ENCODE measurements around the gene MARCHF2.

MARCHF2 gene

DNA sequence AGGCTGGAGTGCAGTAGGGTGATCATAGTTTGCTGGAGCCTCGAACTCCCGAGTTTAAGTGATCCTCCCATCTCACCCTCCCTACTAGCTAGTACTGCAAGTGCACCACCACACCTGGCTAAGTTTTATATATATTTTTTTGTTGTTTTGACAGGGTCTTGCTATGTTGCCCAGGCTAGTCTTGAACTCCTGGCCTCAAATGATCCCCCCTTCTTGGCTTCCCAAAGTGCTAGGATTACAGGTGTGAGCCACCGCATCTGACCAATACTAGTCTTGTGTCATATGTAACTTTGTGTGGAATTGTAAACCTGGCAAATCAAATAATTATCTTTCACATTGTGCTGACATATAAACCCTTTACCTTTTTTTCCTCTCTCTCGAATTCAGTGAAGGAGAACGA, 41.9 kb downstream of the MARCHF2 start:
- no peak for DNase-seq

GRCh38 chr19:8456064-8456463, 43.0 kb downstream of the MARCHF2 start:
- DNase-seq: no peak

DNA sequence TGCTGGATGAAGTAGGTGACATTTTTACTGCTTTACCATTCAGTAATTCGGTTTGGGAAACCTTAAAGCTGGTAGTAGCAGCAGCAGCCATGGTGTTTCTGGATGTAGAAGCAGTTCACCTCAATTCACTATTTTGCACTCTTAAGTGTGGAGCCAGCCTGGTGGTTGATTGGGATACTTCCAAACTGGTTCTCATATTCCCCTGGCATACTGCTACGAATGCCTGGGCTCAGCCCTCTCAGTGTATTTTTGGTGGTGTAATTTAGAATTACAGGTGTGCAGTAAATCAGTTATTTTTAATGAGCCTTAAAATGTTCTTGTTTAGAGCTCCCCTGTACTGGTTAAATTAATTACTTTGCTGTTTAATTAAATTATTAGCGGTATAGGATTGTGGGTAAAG, 44.1 kb downstream of the MARCHF2 start:
- no peak for DNase-seq

DNA sequence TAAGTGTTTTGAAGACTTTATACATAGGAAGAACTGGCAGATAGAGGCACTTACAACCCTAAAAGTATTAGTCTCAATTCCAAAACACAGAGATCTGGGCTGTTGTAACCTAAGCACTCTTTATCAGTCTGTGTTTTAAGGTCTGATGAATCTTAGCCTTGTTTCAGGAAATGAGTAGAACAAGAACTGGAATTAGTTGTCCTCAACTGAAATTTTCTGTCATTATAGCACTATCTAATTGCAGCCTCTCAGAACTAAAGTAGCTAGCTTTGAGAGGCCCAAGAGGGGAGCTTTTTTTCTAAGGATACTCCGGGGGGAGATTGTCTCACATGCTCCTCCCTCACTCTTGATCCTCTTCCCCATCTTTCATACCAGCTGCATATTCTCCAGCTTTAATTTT, 44.7 kb downstream of the MARCHF2 start:
- DNase-seq: no peak

- no peak for DNase-seq
These were observed 45.3 kb downstream of the MARCHF2 start for GRCh38 chr19:8458380-8458779.

GRCh38 chr19:8459095-8459494, 46.0 kb downstream of the MARCHF2 start:
- DNase-seq: no peak

DNA sequence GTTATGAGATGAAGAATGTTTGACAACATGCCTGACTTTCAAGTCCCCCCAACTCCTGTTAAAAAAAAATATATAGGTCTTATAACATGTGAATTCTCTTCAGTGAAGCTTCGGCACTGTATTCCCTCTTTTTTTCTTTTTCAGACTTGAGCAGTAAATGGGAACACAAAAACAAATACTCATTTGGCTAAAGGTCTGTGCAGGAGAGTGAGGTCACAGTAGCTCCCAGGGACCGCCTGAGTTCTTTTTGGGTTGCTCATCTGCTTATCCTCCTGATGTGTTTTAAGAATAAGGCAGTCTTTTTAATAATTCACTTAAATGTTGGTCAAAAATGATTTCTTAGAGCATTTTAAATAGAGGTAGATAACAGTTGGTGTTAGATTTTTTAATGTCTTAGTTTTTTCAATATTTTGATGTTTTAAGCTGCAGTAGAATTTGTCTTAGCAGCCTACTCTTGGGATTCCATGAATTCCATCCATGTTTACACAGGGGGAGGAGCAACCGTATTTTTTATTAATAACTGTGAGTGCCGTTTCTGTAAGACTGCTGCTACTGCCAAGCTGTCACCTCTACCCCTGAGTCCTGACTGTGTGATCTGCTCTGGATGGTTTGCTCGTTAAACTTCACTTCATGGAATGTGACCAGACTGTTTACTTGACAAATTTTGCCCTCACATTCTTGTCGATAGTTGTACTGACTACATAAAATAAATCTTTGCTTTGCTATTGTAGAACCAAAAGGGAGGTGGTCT, 46.6 kb downstream of the MARCHF2 start:
- DNase-seq: no peak

- DNase-seq: no peak
These were observed 47.6 kb downstream of the MARCHF2 start for GRCh38 chr19:8460516-8461298.

- no peak for DNase-seq
These were observed 48.3 kb downstream of the MARCHF2 start for GRCh38 chr19:8461376-8461775.

DNA sequence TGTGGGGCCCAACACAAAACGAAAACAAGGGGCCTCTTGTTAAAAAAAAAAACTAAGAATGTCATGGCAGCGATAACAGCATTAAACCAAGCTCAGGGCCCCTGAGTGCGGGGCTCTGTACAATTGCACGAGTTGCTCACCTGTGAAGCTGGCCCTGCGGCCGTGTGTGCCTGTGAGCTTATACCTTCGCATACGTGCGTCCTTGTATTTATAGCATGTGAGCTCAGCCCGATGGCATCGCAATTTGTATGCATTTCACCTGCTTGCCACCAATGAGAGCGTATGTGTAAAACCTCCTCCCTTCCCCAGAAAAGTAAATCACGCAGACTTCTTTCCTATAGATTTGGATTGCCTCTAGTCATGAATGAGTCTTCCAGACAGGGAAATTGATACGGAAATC, 48.8 kb downstream of the MARCHF2 start:
- DNase-seq: no peak

GRCh38 chr19:8462571-8462970, 49.5 kb downstream of the MARCHF2 start:
- DNase-seq: no peak

- no peak for DNase-seq
These were observed 50.3 kb downstream of the MARCHF2 start for GRCh38 chr19:8463365-8463764.

- DNase-seq: no peak
These were observed 52.9 kb downstream of the MARCHF2 start for GRCh38 chr19:8466018-8466417.

DNA sequence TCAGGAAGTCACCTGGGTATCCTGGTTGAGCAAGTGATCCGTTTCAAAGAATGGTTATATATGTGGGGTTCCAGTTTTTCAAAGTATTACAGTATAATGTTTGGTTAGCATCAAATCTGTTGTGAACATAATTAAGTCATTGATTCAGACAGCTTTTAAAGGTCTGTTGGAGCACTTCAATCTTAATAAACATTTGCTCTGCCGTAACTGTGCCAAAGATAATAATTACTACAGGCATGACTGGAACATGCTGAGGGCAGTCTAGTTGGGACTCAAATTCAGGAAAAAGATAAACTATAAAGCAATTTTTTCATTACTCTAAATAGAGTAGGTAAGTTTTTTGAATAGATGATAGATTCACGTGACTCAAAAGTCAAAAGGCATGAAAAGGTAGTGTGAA, 55.0 kb downstream of the MARCHF2 start:
- DNase-seq: no peak

- no peak for DNase-seq
These were observed 55.8 kb downstream of the MARCHF2 start for GRCh38 chr19:8468761-8469373.

- no peak for DNase-seq
These were observed 56.7 kb downstream of the MARCHF2 start for GRCh38 chr19:8469613-8470368.

DNA sequence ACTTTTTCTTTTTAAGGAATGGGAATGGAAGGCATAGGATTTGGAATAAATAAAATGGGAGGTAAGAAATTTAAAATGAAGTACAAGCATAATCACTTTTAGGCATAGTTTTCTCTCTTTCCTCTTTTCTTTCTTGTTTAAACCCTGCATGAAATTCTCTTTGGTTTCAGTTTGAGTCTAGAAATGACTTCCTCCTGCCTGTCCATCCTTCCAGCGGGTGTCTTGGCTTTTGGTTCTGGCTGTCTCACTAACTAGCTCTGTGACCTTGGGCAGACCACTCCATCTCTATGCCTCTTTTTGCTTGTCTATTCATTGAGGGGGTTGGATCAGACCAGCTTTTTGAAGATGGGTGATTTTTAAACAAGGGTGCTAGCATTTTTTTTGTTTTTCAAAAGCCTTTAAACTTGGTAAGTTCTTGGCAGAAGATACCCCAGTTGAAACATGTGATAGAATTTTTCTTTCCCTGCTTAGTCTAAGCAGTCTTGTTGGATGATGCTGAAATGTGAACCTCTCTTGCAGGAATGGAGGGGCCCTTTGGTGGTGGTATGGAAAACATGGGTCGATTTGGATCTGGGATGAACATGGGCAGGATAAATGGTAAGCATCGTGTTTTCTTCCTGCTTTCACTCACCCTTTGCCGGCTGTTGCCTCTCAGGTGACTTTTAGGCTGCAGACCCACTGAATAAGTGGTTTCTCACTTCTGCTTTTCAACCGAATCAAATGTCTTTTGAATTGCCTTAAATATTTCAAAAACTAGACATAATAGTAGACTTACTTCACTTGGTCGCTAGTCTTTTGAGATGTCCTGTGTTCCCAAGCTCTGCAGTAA, 60.8 kb downstream of the MARCHF2 start:
- no peak for DNase-seq

DNA sequence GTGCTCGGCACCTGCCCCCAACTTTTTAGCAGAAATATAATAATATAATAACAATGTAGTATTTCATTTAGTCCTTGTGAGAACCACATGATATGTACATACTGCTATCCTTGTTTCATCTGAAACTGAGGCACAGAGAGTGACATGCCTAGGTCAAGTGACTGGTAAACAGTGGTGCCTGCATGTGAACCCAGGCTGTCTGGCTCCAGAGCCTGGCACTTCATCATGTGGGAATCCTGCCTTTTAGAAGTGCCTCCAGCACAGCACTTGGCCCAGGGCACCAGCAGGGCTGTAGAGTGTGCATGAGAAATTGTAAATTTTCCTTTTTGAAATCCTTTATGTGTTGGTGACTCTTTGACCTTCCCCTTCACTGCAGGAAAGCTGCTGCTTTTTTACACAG, 61.9 kb downstream of the MARCHF2 start:
- DNase-seq: no peak

DNA sequence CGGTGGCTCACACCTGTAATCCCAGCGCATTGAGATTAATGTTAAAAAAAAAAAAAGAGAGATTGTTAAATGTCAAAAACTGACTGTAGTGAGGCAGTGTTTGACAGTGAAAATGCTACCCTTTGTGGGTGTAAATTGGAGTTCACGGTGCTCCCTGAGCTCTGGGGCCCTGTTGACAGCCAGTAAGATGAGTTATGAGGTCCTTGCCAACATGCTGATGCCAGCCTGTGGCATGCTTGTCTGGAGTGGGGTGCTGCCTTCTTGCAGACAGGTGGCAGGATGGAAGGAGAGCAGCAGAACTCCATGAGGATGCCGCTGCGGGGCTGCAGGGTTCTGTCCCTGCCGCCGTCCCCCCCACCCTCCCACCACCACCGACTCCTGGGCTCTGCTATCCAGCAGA, 63.4 kb downstream of the MARCHF2 start:
- no peak for DNase-seq

DNA sequence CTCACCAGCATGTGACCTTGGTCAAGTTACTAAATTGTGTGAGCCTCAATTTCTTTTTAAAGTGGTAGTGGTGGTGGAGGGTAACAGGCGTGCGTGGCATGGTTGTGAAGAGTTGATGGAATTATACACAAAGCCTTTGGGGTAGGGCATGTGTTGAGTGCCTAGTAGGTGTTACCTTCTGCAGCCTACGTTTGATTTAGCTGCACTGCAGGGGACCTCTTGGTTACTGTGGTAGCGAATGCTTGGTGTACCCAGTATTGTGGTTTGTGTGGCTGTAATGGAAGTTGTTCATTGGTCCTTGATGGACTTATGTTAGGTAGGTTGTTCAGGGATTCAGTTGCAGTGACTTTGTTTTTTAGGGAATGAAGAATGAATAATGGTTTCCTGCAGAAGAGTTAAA, 64.8 kb downstream of the MARCHF2 start:
- DNase-seq: no peak

DNA sequence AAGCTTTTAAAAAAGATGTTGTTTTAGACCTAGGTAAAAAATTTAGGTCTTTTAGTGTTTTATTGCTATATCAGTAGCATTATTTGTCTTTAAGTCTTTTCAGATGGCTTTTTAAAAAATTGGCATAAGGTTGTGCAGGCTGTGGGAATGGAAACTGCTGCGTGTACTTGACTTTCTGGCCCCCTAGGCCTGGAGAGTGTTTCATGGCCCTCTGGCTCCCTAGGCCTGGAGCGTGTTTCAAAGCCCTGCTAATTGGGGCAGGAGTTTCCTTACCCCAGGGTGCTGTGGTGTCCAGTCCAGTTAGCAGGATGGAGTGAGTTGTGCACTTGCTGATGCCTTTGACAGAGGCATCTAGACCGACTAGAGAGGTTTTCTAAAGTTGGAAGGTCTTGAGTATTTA, 65.5 kb downstream of the MARCHF2 start:
- no peak for DNase-seq

- DNase-seq: no peak
These were observed 68.1 kb downstream of the MARCHF2 start for GRCh38 chr19:8481201-8481600.
